ENCODE results near the gene GTF2A1.

GTF2A1 gene

GRCh38 chr14:81133400-81133799, 87.4 kb downstream of the GTF2A1 start:
- DNase-seq (ENCODE audit: low read depth in 2 of 2) = no peak

GRCh38 chr14:81132468-81132867, 88.3 kb downstream of the GTF2A1 start:
- no peak for DNase-seq (ENCODE audit: low read depth in 2 of 2)

DNA sequence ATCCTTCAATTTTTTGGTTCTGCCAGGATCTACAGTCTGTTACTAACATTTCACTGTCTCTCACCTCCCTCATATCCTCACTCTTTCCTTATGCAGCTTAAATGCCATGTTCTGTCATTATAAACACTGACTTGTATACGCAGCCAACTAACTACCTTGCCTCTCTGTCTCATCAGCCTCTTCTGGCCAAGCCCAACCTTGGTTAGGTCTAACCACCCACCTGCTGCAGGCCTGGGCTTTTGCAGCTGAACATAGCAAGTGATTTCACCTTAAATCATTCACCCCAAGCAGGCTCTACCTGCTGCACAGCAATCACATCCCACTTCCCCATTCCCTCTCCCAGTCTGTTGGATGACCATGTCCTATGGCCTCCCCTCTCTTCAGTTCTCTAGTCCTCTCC, 91.5 kb downstream of the GTF2A1 start:
- DNase-seq (ENCODE audit: low read depth in 2 of 2) = no peak

DNA sequence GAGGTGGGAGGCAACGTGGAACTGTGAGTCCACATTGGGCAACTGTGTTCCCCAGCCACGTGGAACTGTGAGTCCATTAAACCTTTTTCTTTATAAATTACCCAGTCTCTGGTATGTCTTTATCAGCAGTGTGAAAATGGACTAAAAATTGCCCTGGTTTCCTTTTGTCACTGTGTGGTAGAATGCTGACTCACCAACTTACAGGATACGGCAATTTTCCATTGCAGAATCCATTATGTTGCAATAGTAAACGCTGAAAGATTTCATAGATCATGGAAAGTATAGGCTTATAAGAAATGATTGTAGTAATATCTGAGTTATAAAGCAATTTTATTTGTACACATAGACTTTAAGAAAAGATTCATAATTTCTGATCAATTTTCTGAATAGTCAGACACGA, 93.0 kb downstream of the GTF2A1 start:
- no peak for DNase-seq (ENCODE audit: low read depth in 2 of 2)

DNA sequence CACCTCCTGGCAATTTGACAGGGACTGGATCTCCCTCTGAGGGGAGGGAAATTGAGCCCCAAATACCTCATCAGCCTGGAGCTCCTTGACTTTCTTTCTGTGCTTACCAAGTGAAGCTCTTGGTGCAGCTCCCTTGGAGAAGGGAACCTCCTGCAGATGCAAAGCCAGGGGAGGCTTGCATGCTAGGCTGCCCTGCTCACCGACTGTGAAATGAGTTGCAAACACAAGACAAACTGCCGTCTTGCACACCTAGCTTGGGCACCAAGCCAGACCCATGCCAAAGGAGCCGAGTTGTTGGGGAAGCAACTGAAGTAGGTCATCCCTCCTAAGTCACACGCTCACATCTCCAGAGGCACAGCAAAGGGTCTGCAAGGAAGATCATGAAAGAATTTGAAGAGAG, 95.2 kb downstream of the GTF2A1 start:
- DNase-seq (ENCODE audit: low read depth in 2 of 2) = no peak

Measured in stimulated activated CD8-positive, alpha-beta memory T cell treated with anti-CD3 and anti-CD28 coated beads, Interleukin-15, amount 100 ng/mL, for 48 hours (primary cell).